Nephron progenitor cell (in vitro differentiated cells): ENCODE data around the gene CFAP206.
A peak's percentile ranks its signal among the peaks of the same experiment; 100 is the strongest.
"Not testable (repeated sequence)": the region's sequence is repeated elsewhere in the genome, so short reads cannot be mapped to it uniquely, and the experiment has no call there.

Source experiments
- DNase-seq: peaks from one replicate; pipeline ENCODE4 v3.0.0; 2021
- H3K27ac Mint-ChIP-seq: 2 replicates; pipeline ENCODE4 v1.8.0; 2021; ENCODE audit warnings: mild to moderate bottlenecking, moderate library complexity, mixed read lengths
- H3K27me3 Mint-ChIP-seq: 2 replicates; pipeline ENCODE4 v1.8.0; 2021; ENCODE audit warnings: mild to moderate bottlenecking, low read depth, mixed read lengths; ENCODE audit not compliant: poor library complexity
- H3K36me3 Mint-ChIP-seq: 2 replicates; pipeline ENCODE4 v1.8.0; 2021; ENCODE audit warnings: low read depth, mixed read lengths
- H3K4me1 Mint-ChIP-seq: 2 replicates; pipeline ENCODE4 v1.8.0; 2021; ENCODE audit warnings: mixed read lengths
- H3K4me3 Mint-ChIP-seq: 2 replicates; pipeline ENCODE4 v1.8.0; 2021; ENCODE audit warnings: mild to moderate bottlenecking, moderate library complexity, mixed read lengths
- H3K9me3 Mint-ChIP-seq: 2 replicates; pipeline ENCODE4 v1.8.0; 2021; ENCODE audit warnings: mild to moderate bottlenecking, moderate library complexity, mixed read lengths
- TF ChIP-seq, protein P1 (sequence below): fragments of 200-600 bp; sonication (generic); IDR thresholded peaks from 2 replicates; pipeline ENCODE4 v1.5.0; 2021; ENCODE audit warnings: antibody characterized with exemption

The CFAP206 gene

DNA sequence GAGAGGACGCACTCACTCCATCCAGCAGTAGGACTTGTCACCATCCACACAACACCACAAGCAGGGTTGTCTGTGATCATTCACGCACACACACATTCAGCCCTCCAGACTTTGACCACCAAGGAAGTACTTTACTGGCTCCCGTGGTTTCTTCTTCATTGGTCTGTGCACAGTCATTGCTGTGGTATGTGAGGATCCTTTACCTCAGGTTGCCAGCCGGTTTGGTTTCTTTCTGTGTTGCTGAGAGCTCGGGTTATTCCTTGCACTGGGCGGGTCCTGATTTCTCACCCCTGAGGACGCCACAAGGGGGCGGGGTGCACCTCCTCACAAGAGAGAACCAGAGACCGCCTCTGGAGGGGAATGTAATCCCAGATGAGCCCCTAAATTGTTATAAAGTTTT, 76.2 kb downstream of the CFAP206 start:
- H3K9me3 Mint-ChIP-seq: peaks cover 5% of the 10 kb centered on the region
- peak; percentile 52 for DNase-seq
- TF ChIP-seq, protein P1, sequence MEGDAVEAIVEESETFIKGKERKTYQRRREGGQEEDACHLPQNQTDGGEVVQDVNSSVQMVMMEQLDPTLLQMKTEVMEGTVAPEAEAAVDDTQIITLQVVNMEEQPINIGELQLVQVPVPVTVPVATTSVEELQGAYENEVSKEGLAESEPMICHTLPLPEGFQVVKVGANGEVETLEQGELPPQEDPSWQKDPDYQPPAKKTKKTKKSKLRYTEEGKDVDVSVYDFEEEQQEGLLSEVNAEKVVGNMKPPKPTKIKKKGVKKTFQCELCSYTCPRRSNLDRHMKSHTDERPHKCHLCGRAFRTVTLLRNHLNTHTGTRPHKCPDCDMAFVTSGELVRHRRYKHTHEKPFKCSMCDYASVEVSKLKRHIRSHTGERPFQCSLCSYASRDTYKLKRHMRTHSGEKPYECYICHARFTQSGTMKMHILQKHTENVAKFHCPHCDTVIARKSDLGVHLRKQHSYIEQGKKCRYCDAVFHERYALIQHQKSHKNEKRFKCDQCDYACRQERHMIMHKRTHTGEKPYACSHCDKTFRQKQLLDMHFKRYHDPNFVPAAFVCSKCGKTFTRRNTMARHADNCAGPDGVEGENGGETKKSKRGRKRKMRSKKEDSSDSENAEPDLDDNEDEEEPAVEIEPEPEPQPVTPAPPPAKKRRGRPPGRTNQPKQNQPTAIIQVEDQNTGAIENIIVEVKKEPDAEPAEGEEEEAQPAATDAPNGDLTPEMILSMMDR: peak; percentile 13
- H3K4me3 Mint-ChIP-seq: no peak overlapping the region
- H3K4me1 Mint-ChIP-seq: peaks cover 5% of the 10 kb centered on the region
- H3K27me3 Mint-ChIP-seq: peaks cover 5% of the 10 kb centered on the region
- peaks cover 26% of the 10 kb centered on the region for H3K36me3 Mint-ChIP-seq
- H3K27ac Mint-ChIP-seq: no peak overlapping the region

DNA sequence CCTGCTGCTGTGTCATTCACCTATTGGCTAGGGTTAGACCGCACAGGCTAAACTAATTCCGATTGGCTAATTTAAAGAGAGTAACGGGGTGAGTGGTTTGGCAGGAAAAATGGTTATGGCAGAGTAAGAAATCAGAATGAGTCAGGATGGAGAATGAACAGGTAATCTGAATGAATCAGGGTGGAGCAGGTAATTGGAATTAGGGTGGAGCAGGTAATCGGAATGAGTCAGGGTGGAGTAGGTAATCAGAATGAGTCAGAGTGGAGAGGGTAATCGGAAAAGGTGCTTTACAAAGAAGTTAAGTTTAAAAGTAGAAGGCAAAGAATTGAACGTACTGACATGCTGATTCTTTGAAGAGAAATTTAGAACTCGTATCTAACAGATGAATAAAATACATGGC, 76.7 kb downstream of the CFAP206 start:
- no peak for DNase-seq
- Mint-ChIP-seq H3K9me3 (peaks cover 5% of the 10 kb centered on the region), H3K36me3 (peaks cover 26% of the 10 kb centered on the region), H3K27ac (no peak overlapping the region), H3K27me3 (peaks cover 5% of the 10 kb centered on the region), H3K4me3 (no peak overlapping the region), H3K4me1 (peaks cover 5% of the 10 kb centered on the region)
- TF ChIP-seq, protein P1: no peak

DNA sequence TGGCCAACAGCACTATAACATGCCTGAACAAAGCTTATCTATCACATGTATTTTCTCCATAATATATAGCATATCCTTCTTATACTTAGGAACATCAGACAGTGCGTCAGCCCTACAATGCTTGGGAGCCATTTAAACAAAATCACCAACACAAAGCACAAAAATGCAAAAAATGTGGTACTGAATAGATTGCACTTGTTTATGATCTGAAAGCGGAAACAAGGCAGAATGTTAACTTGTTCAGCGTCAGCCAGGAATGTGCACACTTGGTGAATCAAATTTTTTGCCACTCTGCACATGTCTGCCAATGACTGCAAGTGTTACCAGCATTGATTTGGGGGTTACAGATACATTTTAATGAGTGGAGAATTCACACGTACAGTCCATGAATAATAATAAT, 79.8 kb downstream of the CFAP206 start:
- peaks cover 34% of the 10 kb centered on the region for H3K36me3 Mint-ChIP-seq
- H3K27me3 Mint-ChIP-seq: peaks cover 5% of the 10 kb centered on the region
- H3K4me3 Mint-ChIP-seq: no peak overlapping the region
- peaks cover 5% of the 10 kb centered on the region for H3K4me1 Mint-ChIP-seq
- TF ChIP-seq, protein P1: no peak
- no peak overlapping the region for H3K27ac Mint-ChIP-seq
- peaks cover 5% of the 10 kb centered on the region for H3K9me3 Mint-ChIP-seq
- DNase-seq: no peak

DNA sequence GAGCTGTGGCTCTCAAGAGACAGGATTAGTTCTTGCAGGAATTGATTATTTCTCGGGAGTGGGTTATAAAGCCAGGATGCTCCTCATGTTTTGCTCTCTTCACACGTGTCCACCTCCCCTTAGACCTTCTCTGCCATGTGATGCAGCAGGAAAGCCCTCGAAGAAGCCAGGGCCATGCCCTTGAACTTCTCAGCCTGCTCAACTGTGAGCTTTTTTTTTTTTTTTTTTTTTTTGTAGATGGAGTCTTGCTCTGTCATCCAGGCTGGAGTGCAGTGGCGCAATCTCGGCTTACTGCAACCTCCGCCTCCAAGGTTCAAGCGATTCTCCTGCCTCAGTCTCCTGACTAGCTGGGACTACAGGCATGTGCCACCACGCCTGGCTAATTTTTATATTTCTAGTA, 81.6 kb downstream of the CFAP206 start:
- not testable (repeated sequence) for H3K27me3 Mint-ChIP-seq, H3K4me1 Mint-ChIP-seq, H3K27ac Mint-ChIP-seq, DNase-seq, H3K9me3 Mint-ChIP-seq, H3K4me3 Mint-ChIP-seq
- peaks cover 27% of the 10 kb centered on the region for H3K36me3 Mint-ChIP-seq

DNA sequence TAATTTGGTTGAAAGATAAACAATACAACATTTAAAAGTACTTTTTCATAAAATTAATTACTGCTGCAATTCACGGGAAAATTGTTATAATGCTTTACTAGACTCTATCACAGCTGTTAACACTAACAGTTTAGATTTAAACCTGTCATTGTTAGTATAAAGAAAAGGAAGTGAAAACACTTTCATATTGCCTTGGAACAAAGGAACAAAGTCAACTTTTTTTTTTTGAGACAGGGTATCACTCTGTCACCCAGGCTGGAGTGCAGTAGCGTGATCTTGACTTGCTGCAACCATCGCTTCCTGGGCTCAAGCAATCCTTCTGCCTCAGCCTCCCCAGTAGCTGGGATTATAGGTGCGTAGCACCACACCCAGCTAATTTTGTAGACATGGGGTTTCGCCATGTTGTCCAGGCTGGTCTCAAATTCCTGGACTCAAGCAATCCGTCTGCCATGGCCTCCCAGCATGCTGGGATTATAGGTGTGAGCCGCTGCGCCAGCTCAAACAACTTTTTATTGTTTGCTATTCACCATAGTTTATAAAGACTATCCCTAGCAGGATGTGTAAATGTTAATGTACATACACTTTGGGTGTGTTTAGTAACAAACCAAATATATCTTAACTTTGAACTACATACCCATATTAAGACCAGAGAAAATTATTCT, 87.1 kb downstream of the CFAP206 start:
- TF ChIP-seq, protein P1: no peak
- H3K27me3 Mint-ChIP-seq: no peaks in the 10 kb centered on the region
- H3K27ac Mint-ChIP-seq: no peak overlapping the region
- no peaks in the 10 kb centered on the region for H3K9me3 Mint-ChIP-seq
- H3K4me3 Mint-ChIP-seq: no peak overlapping the region
- H3K4me1 Mint-ChIP-seq: no peaks in the 10 kb centered on the region
- H3K36me3 Mint-ChIP-seq: peaks cover 30% of the 10 kb centered on the region
- DNase-seq: no peak

DNA sequence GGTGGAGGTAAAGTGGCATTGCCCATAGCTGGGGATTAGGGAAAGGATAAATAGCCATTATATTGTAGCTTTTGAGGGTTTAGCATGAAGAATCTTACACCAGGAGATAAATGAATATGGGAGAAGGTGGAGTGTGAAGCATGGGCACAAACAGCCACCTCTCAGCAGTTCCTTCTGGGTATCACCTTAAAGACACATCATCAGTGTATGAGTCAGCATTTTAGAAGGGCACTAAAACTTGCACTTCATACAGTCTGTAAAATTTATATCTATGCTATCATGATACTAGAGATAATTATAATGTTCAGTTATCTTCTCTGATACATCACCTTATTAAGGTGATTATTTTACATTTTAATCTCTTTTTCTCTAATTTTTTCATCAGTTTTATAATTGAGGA, 90.3 kb downstream of the CFAP206 start:
- DNase-seq: no peak
- H3K27me3 Mint-ChIP-seq: no peaks in the 10 kb centered on the region
- peaks cover 19% of the 10 kb centered on the region for H3K36me3 Mint-ChIP-seq
- no peak overlapping the region for H3K27ac Mint-ChIP-seq
- no peaks in the 10 kb centered on the region for H3K4me1 Mint-ChIP-seq
- TF ChIP-seq, protein P1: no peak
- no peak overlapping the region for H3K4me3 Mint-ChIP-seq
- no peaks in the 10 kb centered on the region for H3K9me3 Mint-ChIP-seq
